Measurements from ENCODE around the gene AQP2.

AQP2 gene

DNA sequence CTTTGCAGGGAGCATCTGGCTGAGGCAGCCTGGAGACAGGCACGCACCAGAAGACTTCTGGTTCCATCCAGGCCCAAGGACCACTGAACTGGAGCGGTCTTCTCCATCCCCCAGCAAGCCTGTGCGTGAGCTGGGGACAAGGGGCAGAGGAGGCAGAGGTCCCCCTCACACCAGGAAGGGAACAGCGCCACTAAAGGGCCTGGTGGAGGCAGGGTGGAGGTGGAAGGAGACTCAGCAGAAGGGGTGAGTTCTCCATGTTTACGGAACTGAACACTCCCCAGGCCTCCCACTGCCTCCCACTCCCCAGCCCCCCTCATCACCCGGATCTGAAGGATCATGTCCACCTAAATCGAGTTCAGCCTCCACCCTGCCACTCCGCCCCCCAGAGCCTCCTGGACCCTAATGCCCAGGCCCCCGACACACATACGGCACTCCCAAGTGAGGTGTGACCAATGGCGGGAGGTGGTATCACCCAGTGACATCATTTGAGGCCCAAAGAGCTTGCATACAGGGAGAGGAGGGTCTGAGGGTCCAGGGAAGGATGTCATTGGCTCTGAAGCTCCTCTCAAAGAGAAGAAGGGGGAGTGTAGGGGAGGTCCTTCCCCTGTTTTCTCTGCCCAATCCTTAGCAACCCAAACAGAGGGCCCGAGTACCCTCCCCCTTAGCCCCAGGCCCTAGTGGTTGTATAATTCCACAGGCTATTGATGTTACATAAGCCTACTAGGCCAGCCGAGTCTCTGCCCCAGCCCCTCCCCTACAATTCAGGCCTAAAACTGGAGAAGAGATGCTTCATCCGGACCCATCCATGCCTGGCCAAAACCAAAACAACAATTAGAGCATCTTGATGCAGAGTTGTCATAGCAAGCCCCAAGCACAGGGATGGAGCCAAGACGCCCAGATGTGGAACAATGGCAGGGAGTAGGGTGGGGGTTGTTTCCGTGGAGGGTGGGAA lies 47.9 kb upstream of the AQP2 start:
- TF ChIP-seq, protein P1, sequence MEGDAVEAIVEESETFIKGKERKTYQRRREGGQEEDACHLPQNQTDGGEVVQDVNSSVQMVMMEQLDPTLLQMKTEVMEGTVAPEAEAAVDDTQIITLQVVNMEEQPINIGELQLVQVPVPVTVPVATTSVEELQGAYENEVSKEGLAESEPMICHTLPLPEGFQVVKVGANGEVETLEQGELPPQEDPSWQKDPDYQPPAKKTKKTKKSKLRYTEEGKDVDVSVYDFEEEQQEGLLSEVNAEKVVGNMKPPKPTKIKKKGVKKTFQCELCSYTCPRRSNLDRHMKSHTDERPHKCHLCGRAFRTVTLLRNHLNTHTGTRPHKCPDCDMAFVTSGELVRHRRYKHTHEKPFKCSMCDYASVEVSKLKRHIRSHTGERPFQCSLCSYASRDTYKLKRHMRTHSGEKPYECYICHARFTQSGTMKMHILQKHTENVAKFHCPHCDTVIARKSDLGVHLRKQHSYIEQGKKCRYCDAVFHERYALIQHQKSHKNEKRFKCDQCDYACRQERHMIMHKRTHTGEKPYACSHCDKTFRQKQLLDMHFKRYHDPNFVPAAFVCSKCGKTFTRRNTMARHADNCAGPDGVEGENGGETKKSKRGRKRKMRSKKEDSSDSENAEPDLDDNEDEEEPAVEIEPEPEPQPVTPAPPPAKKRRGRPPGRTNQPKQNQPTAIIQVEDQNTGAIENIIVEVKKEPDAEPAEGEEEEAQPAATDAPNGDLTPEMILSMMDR (conservative IDR thresholded peaks at IDR 0.05; ENCODE audit: low read length) = no peak
- TF ChIP-seq EZH2phosphoT487 (IDR thresholded peaks at IDR 0.05; ENCODE audit: borderline replicate concordance) = no peak
- Histone ChIP-seq H3K9ac (ENCODE audit: low read depth, low read length, poor library complexity, severe bottlenecking) (no peak overlapping the region), H3K9me3 (ENCODE audit: insufficient read depth, low read depth, low read length) (no peaks in the 10 kb centered on the region), H3K4me1 (ENCODE audit: insufficient read depth, low read length, poor library complexity, severe bottlenecking) (peaks cover 22% of the 10 kb centered on the region), H3K36me3 (ENCODE audit: insufficient read depth, low read length) (no peaks in the 10 kb centered on the region), H3F3A (ENCODE audit: low read depth) (no peaks in the 10 kb centered on the region), H2AFZ (ENCODE audit: low read length) (no peak overlapping the region), H3K79me2 (ENCODE audit: insufficient read depth, low read length) (no peaks in the 10 kb centered on the region), H3K27me3 (ENCODE audit: insufficient read depth, low read length, poor library complexity, severe bottlenecking) (no peaks in the 10 kb centered on the region), H3K4me2 (ENCODE audit: low read depth, low read length, poor library complexity, severe bottlenecking) (no peak overlapping the region), H4K20me1 (ENCODE audit: insufficient read depth, low read length, poor library complexity, severe bottlenecking) (no peaks in the 10 kb centered on the region), H3K4me3 (ENCODE audit: low read length, poor library complexity, severe bottlenecking) (no peak overlapping the region), H3K9me2 (replicated peaks; ENCODE audit: low read depth, low read length) (no peaks in the 10 kb centered on the region)

DNA sequence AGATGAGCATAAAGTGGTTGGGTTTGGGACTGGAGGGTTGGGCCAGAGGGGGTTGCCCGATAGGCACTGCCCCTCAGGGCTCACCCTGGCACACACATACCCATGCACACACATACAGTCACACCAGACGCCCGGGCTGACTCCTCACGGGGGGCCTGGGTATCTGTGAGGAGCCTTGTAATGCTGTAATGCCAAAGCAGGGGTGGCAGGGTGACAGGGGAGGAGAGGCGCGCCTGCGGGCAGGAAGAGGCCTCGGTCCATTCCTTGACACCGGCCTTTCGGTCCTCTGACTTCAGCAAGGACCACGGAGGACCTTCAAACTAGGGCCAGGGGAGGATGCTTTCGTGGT lies 47.2 kb upstream of the AQP2 start:
- no peaks in the 10 kb centered on the region for H3K9me2 ChIP-seq (replicated peaks; ENCODE audit: low read depth, low read length)
- H3K79me2 ChIP-seq (ENCODE audit: insufficient read depth, low read length) = no peaks in the 10 kb centered on the region
- no peaks in the 10 kb centered on the region for H3F3A ChIP-seq (ENCODE audit: low read depth)
- H2AFZ ChIP-seq (ENCODE audit: low read length) = peak overlapping the region; percentile 41; the same call in 1 of the 2 replicates
- H3K9me3 ChIP-seq (ENCODE audit: insufficient read depth, low read depth, low read length) = no peaks in the 10 kb centered on the region
- no peak for TF ChIP-seq EZH2phosphoT487 (IDR thresholded peaks at IDR 0.05; ENCODE audit: borderline replicate concordance)
- TF ChIP-seq, protein P1 (conservative IDR thresholded peaks at IDR 0.05; ENCODE audit: low read length) = no peak
- H3K27me3 ChIP-seq (ENCODE audit: insufficient read depth, low read length, poor library complexity, severe bottlenecking) = no peaks in the 10 kb centered on the region
- peak overlapping the region; percentile 56 for H3K4me2 ChIP-seq (ENCODE audit: low read depth, low read length, poor library complexity, severe bottlenecking)
- peak overlapping the region; percentile 47 for H3K4me3 ChIP-seq (ENCODE audit: low read length, poor library complexity, severe bottlenecking)
- H3K4me1 ChIP-seq (ENCODE audit: insufficient read depth, low read length, poor library complexity, severe bottlenecking) = peaks cover 22% of the 10 kb centered on the region
- H4K20me1 ChIP-seq (ENCODE audit: insufficient read depth, low read length, poor library complexity, severe bottlenecking) = no peaks in the 10 kb centered on the region
- H3K36me3 ChIP-seq (ENCODE audit: insufficient read depth, low read length) = no peaks in the 10 kb centered on the region
- H3K9ac ChIP-seq (ENCODE audit: low read depth, low read length, poor library complexity, severe bottlenecking) = no peak overlapping the region

DNA sequence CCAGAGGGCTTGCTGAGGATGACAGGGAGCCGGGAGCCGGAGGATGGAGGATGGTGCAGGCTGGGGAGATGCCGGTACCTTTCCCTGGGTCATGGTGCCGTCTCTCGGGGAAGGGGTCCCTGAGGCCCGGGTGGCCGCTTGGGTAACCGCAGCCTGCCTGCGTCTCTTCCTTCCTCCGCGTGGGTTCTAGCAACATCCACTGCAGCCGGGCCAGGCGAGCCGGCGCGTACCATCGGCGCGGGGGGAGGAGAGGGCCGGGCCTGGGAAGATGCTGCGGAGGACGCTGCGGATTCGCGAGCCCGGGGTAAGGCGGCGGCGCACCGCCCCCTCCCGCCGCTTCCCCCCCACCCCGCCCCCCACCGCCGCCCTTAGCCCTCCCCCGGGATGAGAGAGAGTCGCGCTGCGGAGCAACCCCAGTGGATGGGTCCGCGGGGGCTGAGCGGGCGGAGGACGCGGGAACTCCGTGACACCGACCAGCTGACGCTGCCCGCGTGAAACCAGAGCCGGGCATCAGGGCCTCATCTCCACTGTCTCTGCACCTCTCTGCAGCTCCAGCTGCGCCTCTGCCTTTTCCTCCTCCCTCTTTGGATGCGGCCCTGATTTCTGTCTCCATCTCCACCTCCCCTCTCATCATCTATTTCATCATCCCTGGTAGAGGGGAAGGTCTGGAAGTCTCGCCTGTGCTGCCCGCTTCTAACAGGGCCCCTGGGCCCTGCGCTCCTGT lies 46.7 kb upstream of the AQP2 start, which contains the start of gene FAIM2:
FAIM2 (minus strand) TSS at position 201 of the 724 bp plus-strand sequence; CDS start at position 93, 108 bp downstream.
- H3K4me1 ChIP-seq (ENCODE audit: insufficient read depth, low read length, poor library complexity, severe bottlenecking) = peaks cover 22% of the 10 kb centered on the region
- peak within 1 kb of the TSS; percentile 65 for H3K4me2 ChIP-seq (ENCODE audit: low read depth, low read length, poor library complexity, severe bottlenecking)
- no peaks in the 10 kb centered on the region for H3K36me3 ChIP-seq (ENCODE audit: insufficient read depth, low read length)
- H3K9me2 ChIP-seq (replicated peaks; ENCODE audit: low read depth, low read length) = no peaks in the 10 kb centered on the region
- H2AFZ ChIP-seq (ENCODE audit: low read length) = peak within 1 kb of the TSS; percentile 93
- H3K27me3 ChIP-seq (ENCODE audit: insufficient read depth, low read length, poor library complexity, severe bottlenecking) = no peaks in the 10 kb centered on the region
- no peak for TF ChIP-seq EZH2phosphoT487 (IDR thresholded peaks at IDR 0.05; ENCODE audit: borderline replicate concordance)
- TF ChIP-seq, protein P1 (conservative IDR thresholded peaks at IDR 0.05; ENCODE audit: low read length) = no peak
- no peaks in the 10 kb centered on the region for H3K79me2 ChIP-seq (ENCODE audit: insufficient read depth, low read length)
- peak within 1 kb of the TSS; percentile 67 for H3K4me3 ChIP-seq (ENCODE audit: low read length, poor library complexity, severe bottlenecking)
- no peaks in the 10 kb centered on the region for H3F3A ChIP-seq (ENCODE audit: low read depth)
- peak within 1 kb of the TSS; percentile 60 for H3K9ac ChIP-seq (ENCODE audit: low read depth, low read length, poor library complexity, severe bottlenecking)
- no peaks in the 10 kb centered on the region for H3K9me3 ChIP-seq (ENCODE audit: insufficient read depth, low read depth, low read length)
- no peaks in the 10 kb centered on the region for H4K20me1 ChIP-seq (ENCODE audit: insufficient read depth, low read length, poor library complexity, severe bottlenecking)
